ENCODE data around the gene MR1.

DNA sequence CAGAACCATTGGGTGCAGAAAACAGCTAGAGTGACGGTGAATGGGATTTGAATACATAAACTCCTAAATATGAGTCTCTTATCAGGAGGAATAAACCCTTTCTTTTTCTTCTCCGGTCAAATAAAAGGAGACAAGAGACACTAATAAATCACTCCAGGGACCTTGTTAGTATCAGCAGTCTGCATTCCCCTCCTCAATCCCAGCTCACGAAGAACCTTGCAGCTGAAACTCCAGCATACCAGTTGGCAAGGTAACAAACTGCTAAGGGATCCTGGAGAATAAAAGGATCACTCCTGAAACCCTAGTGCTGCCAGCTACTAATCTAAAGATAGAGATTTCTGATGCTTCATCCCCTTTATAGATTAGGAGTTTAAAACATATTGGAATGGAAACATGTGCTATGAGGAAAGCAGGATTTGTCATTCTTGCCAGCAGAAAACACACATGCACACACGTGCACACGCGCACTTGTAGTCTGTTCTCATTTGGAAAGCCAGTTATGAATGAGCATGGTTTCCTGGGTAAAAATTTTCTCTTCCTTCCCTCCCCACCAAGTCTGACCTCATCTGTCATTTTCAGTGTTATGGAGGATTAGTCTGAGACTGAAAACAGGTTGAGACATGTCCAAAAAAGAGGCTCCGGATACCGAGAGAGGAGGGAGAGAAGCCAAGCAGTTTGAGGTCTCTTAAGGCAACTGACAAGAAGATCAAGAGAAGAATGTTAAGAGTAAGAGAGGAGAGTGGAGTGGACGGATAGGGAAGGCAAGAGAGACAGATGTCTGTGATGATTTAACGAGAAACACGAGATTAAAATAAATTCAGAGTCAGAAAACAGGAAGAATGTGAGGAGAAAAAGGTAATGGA, 65.6 kb downstream of the MR1 start:
- no peak for TF ChIP-seq ZNF626 (tag by site-specific recombination; IDR thresholded peaks at IDR 0.05)
- TF ChIP-seq YY1 (tag by site-specific recombination; IDR thresholded peaks at IDR 0.05) = no peak
- TF ChIP-seq OVOL3 (tag by site-specific recombination; IDR thresholded peaks at IDR 0.05) = no peak; the same call in none of the 2 replicates
- TF ChIP-seq, protein P1, sequence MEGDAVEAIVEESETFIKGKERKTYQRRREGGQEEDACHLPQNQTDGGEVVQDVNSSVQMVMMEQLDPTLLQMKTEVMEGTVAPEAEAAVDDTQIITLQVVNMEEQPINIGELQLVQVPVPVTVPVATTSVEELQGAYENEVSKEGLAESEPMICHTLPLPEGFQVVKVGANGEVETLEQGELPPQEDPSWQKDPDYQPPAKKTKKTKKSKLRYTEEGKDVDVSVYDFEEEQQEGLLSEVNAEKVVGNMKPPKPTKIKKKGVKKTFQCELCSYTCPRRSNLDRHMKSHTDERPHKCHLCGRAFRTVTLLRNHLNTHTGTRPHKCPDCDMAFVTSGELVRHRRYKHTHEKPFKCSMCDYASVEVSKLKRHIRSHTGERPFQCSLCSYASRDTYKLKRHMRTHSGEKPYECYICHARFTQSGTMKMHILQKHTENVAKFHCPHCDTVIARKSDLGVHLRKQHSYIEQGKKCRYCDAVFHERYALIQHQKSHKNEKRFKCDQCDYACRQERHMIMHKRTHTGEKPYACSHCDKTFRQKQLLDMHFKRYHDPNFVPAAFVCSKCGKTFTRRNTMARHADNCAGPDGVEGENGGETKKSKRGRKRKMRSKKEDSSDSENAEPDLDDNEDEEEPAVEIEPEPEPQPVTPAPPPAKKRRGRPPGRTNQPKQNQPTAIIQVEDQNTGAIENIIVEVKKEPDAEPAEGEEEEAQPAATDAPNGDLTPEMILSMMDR (tag by site-specific recombination; IDR thresholded peaks at IDR 0.05) = no peak
- no peak for TF ChIP-seq ZFP41 (tag by site-specific recombination; IDR thresholded peaks at IDR 0.05; ENCODE audit: borderline replicate concordance)
- peak; percentile 64; the same call in 1 of the 2 replicates for TF ChIP-seq ZNF391 (tag by site-specific recombination; IDR thresholded peaks at IDR 0.05; ENCODE audit: borderline replicate concordance, low read depth)
- no peak for TF ChIP-seq RBAK (tag by site-specific recombination; IDR thresholded peaks at IDR 0.05)
- TF ChIP-seq ZNF571 (tag by site-specific recombination; IDR thresholded peaks at IDR 0.05) = no peak
- TF ChIP-seq ZNF202 (tag by site-specific recombination; IDR thresholded peaks at IDR 0.05; ENCODE audit: borderline replicate concordance) = no peak
- TF ChIP-seq MYNN (tag by site-specific recombination; IDR thresholded peaks at IDR 0.05; ENCODE audit: borderline replicate concordance) = peak; percentile 72; the same call in 1 of the 2 replicates

Data from HEK293 (cell line).